Omental fat pad (tissue), 4 donors: Measurements from ENCODE around the gene SLC44A3. TPM values are rescaled to one million over a fixed set of nuclear protein-coding genes. Genes with fewer than 3 reads are reported as not detected.

Experiments used
- ATAC-seq: fragments of 150-250 bp; one replicate; pipeline ENCODE4 v1.9.1; 2016; ENCODE audit warnings: mild to moderate bottlenecking, moderate library complexity; ENCODE audit not compliant: low FRiP score
- DNase-seq: peaks from one replicate; pipeline ENCODE4 v3.0.0-alpha.2; 2019; ENCODE audit warnings: low spot score
- total RNA-seq, 4 donors: library from RNA; depleted of rRNA; stranded (reverse); fragments of >200 nt; gene quantifications; one replicate each; pipeline ENCODE4 v1.1.0, GENCODE V29; 2016
- TF ChIP-seq, protein P1 (sequence below), 3 donors: fragments of 450-650 bp; IDR thresholded peaks; one replicate each; pipeline ENCODE4 v1.5.1; 2016 to 2017; ENCODE audit warnings: antibody characterized with exemption in 3 of 3, mild to moderate bottlenecking in 3 of 3, moderate library complexity in 2 of 3

The SLC44A3 gene
- total RNA-seq, 4 donors from 2014 or later: 1.3 to 1.9 (median 1.4) TPM

GRCh38 chr1:94875794-94876193 is 55.6 kb downstream of the SLC44A3 start:
- no peak for DNase-seq
- ATAC-seq: peak; percentile 55

DNA sequence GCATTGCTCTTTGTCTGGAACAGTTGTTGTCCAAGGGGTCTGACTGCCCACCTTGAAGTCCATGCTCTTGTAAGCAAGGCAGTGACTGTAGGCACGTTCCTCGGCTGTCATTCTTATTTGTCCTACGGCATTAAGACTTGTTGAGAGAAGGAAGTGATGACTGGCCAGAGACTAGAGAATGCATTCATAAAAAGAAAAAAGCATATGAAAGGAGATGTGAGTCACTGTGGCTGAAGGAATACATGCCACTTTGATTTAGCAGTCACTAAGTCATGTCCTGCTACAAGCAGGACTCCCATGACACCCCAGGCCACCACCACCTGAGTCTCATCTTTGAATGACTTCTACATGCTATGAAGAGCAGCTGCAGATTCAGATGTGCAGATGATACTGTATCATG is 56.2 kb downstream of the SLC44A3 start:
- TF ChIP-seq, protein P1, sequence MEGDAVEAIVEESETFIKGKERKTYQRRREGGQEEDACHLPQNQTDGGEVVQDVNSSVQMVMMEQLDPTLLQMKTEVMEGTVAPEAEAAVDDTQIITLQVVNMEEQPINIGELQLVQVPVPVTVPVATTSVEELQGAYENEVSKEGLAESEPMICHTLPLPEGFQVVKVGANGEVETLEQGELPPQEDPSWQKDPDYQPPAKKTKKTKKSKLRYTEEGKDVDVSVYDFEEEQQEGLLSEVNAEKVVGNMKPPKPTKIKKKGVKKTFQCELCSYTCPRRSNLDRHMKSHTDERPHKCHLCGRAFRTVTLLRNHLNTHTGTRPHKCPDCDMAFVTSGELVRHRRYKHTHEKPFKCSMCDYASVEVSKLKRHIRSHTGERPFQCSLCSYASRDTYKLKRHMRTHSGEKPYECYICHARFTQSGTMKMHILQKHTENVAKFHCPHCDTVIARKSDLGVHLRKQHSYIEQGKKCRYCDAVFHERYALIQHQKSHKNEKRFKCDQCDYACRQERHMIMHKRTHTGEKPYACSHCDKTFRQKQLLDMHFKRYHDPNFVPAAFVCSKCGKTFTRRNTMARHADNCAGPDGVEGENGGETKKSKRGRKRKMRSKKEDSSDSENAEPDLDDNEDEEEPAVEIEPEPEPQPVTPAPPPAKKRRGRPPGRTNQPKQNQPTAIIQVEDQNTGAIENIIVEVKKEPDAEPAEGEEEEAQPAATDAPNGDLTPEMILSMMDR (IDR thresholded peaks at IDR 0.05): no peak
- ATAC-seq (no peak), DNase-seq (no peak)

More at GRCh38 chr1:94875794-94876193, 55.6 kb downstream of the SLC44A3 start:
- TF ChIP-seq, protein P1 (IDR thresholded peaks at IDR 0.05): no peak

GRCh38 chr1:94878329-94878728 is 58.2 kb downstream of the SLC44A3 start:
- ATAC-seq (no peak), DNase-seq (no peak)
- TF ChIP-seq, protein P1 (IDR thresholded peaks at IDR 0.05): no peak

- no peak for DNase-seq
- TF ChIP-seq, protein P1 (IDR thresholded peaks at IDR 0.05): no peak
- peak; percentile 70 for ATAC-seq
Measured at GRCh38 chr1:94883691-94884090, 63.5 kb downstream of the SLC44A3 start.

DNA sequence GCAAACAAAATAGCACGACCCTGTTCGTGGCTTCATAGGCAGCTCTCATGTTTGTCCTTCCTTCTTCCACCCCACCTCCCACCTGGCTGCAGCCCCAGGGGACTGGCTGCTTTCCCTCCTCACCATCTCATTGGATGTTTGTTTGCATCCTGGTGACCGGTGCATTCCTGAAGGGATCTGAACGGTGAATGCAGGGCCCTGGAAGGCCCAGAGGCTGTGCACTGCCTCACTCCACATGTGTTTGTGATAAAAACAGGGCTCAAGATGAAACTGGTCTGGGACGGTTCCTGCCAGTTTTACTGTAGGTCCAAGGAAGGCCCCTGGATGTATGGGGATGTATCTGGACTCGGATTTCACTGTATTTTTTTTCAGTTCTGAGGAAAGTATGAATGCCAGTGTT is 63.9 kb downstream of the SLC44A3 start:
- TF ChIP-seq, protein P1 (IDR thresholded peaks at IDR 0.05): no peak
- ATAC-seq (peak; percentile 38), DNase-seq (no peak)

GRCh38 chr1:94884507-94884906 is 64.3 kb downstream of the SLC44A3 start:
- TF ChIP-seq, protein P1 (IDR thresholded peaks at IDR 0.05): no peak
- DNase-seq: no peak

GRCh38 chr1:94886361-94886760 is 66.2 kb downstream of the SLC44A3 start:
- ATAC-seq: no peak
- no peak for DNase-seq
- TF ChIP-seq, protein P1 (IDR thresholded peaks at IDR 0.05): no peak

More at GRCh38 chr1:94884507-94884906, 64.3 kb downstream of the SLC44A3 start:
- no peak for ATAC-seq
